SK-N-MC (cell line): ENCODE results near the gene REEP6.
"Not testable (repeated sequence)": the region's sequence is repeated elsewhere in the genome, so short reads cannot be mapped to it uniquely, and the experiment has no call there.

Experiments
- DNase-seq: peaks from one replicate; pipeline ENCODE4 v3.0.0-alpha.2; 2011; ENCODE audit warnings: low read depth, low spot score
- H3K27ac ChIP-seq: fragments of 200-600 bp; sonication (generic); 2 replicates; pipeline ENCODE4 v1.5.1; 2016; ENCODE audit warnings: mixed run types
- H3K36me3 ChIP-seq: fragments of 200-600 bp; sonication (generic); 2 replicates; pipeline ENCODE4 v1.6.1; 2017; ENCODE audit warnings: antibody characterized with exemption, low read length, mixed read lengths; ENCODE audit not compliant: insufficient read depth
- H3K4me3 ChIP-seq: fragments of 200-600 bp; sonication (generic); 2 replicates; pipeline ENCODE4 v1.5.1; 2016
- H3K9ac ChIP-seq: fragments of 200-600 bp; sonication (generic); 2 replicates; pipeline ENCODE4 v1.8.0; 2017; ENCODE audit warnings: mixed run types, mixed read lengths; ENCODE audit not compliant: insufficient read length
- H3K9me3 ChIP-seq: fragments of 200-600 bp; sonication (generic); 2 replicates; pipeline ENCODE4 v1.6.1; 2017; ENCODE audit warnings: low read depth, mild to moderate bottlenecking, antibody characterized with exemption, low read length, moderate library complexity, mixed read lengths
- EZH2 ChIP-seq: fragments of 200-600 bp; sonication (generic); IDR thresholded peaks from one replicate; pipeline ENCODE4 v1.6.1; 2017; ENCODE audit warnings: antibody characterized with exemption
- FOXP2 ChIP-seq: optimal IDR thresholded peaks from 2 replicates; pipeline ENCODE3; 2011; ENCODE audit warnings: mild to moderate bottlenecking, moderate library complexity; ENCODE audit not compliant: insufficient read depth; ENCODE audit errors: extremely low read length, control extremely low read depth
- POLR2AphosphoS5 ChIP-seq: IDR thresholded peaks from 2 replicates; pipeline ENCODE4 v1.6.1; 2012; ENCODE audit warnings: mild to moderate bottlenecking, low read depth, low read length, borderline replicate concordance

The REEP6 gene

DNA sequence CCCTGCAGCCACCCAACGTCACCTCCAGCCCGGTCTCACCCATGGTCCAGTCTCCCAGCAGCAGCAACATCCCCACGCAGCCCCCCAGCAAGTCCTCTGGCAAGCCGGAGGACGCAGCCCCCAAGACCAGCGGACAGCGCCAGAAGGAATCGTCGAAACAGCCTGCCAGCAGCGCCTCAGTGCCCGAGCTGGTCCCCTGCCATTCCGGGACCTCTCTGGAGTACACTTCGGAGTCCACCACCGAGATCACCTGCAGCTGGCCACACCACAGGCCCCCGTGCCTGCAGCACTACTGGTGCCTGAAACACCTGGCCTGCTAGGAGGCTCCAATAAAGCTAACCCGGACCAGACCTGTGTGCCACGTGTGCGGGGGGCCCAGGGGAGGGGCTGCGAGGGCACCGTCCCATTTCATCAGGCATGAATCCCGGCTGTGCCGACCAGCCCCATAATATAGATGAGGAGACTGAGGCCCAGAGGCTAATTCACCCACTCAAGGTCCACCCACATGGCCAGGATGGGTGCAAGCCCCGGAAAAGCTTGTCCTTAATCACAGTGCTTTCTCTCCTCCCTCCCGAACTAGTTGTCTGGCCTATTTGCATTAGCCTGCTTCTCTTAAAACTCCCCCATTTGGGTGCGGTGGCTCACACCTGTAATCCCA lies 6.7 kb downstream of the REEP6 start:
- H3K27ac ChIP-seq, result no peak overlapping the region
- H3K9me3 ChIP-seq, result no peaks in the 10 kb centered on the region
- TF ChIP-seq FOXP2 (no peak), POLR2AphosphoS5 (no peak), EZH2 (no peak)
- H3K36me3 ChIP-seq, result no peaks in the 10 kb centered on the region
- H3K9ac ChIP-seq, result no peak overlapping the region
- no peak for DNase-seq
- no peak overlapping the region; the same call in 1 of the 2 replicates for H3K4me3 ChIP-seq

GRCh38 chr19:1499231-1499630 lies 8.2 kb downstream of the REEP6 start:
- H3K36me3 ChIP-seq, H3K4me3 ChIP-seq, H3K9me3 ChIP-seq, H3K27ac ChIP-seq, H3K9ac ChIP-seq, DNase-seq: not testable (repeated sequence)

- no peaks in the 10 kb centered on the region for H3K36me3 ChIP-seq
- H3K4me3 ChIP-seq, result no peak overlapping the region
- H3K27ac ChIP-seq, result no peak overlapping the region
- no peak overlapping the region for H3K9ac ChIP-seq
- H3K9me3 ChIP-seq, result no peaks in the 10 kb centered on the region
- TF ChIP-seq FOXP2 (no peak), POLR2AphosphoS5 (no peak), EZH2 (no peak)
- DNase-seq, result no peak
Observed at GRCh38 chr19:1501200-1501595, 10.2 kb downstream of the REEP6 start.

- no peaks in the 10 kb centered on the region for H3K9me3 ChIP-seq
- no peak for TF ChIP-seq EZH2
- TF ChIP-seq POLR2AphosphoS5, result no peak
- TF ChIP-seq FOXP2, result no peak
- no peak overlapping the region for H3K27ac ChIP-seq
- H3K36me3 ChIP-seq, result no peaks in the 10 kb centered on the region
- no peak overlapping the region for H3K4me3 ChIP-seq
- no peak for DNase-seq
- peak overlapping the region; percentile 37 for H3K9ac ChIP-seq
Observed at GRCh38 chr19:1502433-1503088, 11.6 kb downstream of the REEP6 start.

DNA sequence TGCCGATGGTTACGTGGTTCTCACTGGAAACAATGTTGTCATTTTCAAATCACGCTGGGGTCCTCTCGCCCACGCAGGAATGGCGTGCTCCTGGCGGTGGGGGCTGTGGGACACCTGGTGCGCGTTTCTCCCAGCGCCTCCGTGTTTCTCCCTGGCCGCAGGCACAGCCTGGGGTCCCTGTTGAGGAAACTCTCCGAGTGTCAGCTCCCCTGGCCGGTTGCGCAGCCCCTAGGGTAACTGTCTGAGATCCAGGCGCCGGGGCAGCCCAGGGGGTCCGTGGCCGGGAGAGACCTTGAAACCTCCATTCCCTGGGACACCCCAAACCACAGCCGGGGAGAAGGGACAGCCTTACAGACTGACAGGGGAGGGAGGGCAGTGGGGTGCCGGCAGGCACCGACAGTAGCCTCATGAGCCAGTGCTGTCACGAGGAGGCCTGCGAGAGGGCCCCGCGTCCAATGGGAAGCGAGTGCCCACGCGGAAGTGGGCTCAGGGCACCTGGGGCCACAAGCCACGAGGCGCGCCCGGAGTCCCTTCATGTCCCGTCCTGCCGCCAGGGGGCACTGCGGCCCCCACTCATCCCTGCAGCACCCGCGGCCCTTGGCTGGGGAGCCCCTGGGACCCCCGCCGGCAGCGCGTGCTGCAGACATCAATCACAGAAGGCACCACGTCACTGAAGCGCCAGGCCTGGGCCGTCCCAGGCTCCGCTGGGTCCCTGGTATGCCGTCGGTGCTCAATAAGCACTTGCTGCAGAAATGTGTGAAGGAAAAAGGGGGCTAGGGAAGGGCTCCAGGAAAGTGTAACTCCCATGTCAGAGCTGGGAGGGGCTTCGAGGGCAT lies 12.3 kb downstream of the REEP6 start:
- peak overlapping the region; percentile 52 for H3K4me3 ChIP-seq
- H3K9me3 ChIP-seq, result no peaks in the 10 kb centered on the region
- no peaks in the 10 kb centered on the region for H3K36me3 ChIP-seq
- no peak for TF ChIP-seq EZH2
- no peak for TF ChIP-seq FOXP2
- no peak for TF ChIP-seq POLR2AphosphoS5
- DNase-seq, result no peak
- H3K27ac ChIP-seq, result no peak overlapping the region
- H3K9ac ChIP-seq, result peak overlapping the region; percentile 37

GRCh38 chr19:1503925-1504773 lies 13.2 kb downstream of the REEP6 start:
- no peak for DNase-seq
- no peaks in the 10 kb centered on the region for H3K36me3 ChIP-seq
- no peak overlapping the region for H3K9ac ChIP-seq
- H3K27ac ChIP-seq, result no peak overlapping the region
- peak overlapping the region; percentile 52; the same call in 1 of the 2 replicates for H3K4me3 ChIP-seq
- no peaks in the 10 kb centered on the region for H3K9me3 ChIP-seq
- no peak for TF ChIP-seq FOXP2
- TF ChIP-seq EZH2, result no peak
- TF ChIP-seq POLR2AphosphoS5, result no peak

GRCh38 chr19:1505012-1505411 lies 14.0 kb downstream of the REEP6 start:
- no peak for DNase-seq
- no peaks in the 10 kb centered on the region for H3K9me3 ChIP-seq
- H3K27ac ChIP-seq, result no peak overlapping the region
- TF ChIP-seq POLR2AphosphoS5, result no peak
- no peak for TF ChIP-seq FOXP2
- TF ChIP-seq EZH2, result no peak
- H3K36me3 ChIP-seq, result no peaks in the 10 kb centered on the region
- no peak overlapping the region for H3K4me3 ChIP-seq
- no peak overlapping the region for H3K9ac ChIP-seq
